Activated CD8-positive, alpha-beta memory T cell treated with anti-CD3 and anti-CD28 coated beads, Interleukin-2, amount 50 U/mL, for 1 hour (primary cell): ENCODE data around the gene CABYR.
"Not testable (repeated sequence)": the region's sequence is repeated elsewhere in the genome, so short reads cannot be mapped to it uniquely, and the experiment has no call there.

ENCODE experiments used
- DNase-seq: peaks from one replicate; pipeline ENCODE4 v3.0.0-alpha.2; 2020; ENCODE audit errors: extremely low read depth

Gene CABYR

GRCh38 chr18:24128700-24129099 lies 10.2 kb upstream of the CABYR start:
- no peak for DNase-seq

- DNase-seq: no peak
These were observed 8.4 kb upstream of the CABYR start for GRCh38 chr18:24130494-24130893.

GRCh38 chr18:24136967-24137373 lies 1.9 kb upstream of the CABYR start:
- no peak for DNase-seq

- DNase-seq: no peak
These were observed 463 bp upstream of the CABYR start for GRCh38 chr18:24138409-24138788.

GRCh38 chr18:24140697-24141096 lies 1.8 kb downstream of the CABYR start:
- DNase-seq: no peak

GRCh38 chr18:24142376-24142775 lies 3.5 kb downstream of the CABYR start:
- DNase-seq: no peak

GRCh38 chr18:24149591-24149990 lies 10.7 kb downstream of the CABYR start:
- DNase-seq: not testable (repeated sequence)

GRCh38 chr18:24153397-24153796 lies 14.5 kb downstream of the CABYR start:
- DNase-seq: no peak

GRCh38 chr18:24157855-24158254 lies 19.0 kb downstream of the CABYR start:
- DNase-seq: no peak

- DNase-seq: no peak
These were observed 21.2 kb downstream of the CABYR start for GRCh38 chr18:24160086-24160485.

- DNase-seq: no peak
These were observed 22.4 kb downstream of the CABYR start for GRCh38 chr18:24161304-24161703.

GRCh38 chr18:24168496-24168895 lies 29.6 kb downstream of the CABYR start:
- DNase-seq: no peak

- no peak for DNase-seq
These were observed 31.5 kb downstream of the CABYR start for GRCh38 chr18:24170360-24170759.

- DNase-seq: no peak
These were observed 35.1 kb downstream of the CABYR start for GRCh38 chr18:24173997-24174396.

- DNase-seq: no peak
These were observed 38.0 kb downstream of the CABYR start for GRCh38 chr18:24176727-24177416.

- no peak for DNase-seq
These were observed 38.8 kb downstream of the CABYR start for GRCh38 chr18:24177499-24178133.

GRCh38 chr18:24180048-24180447 lies 41.2 kb downstream of the CABYR start:
- no peak for DNase-seq

GRCh38 chr18:24181806-24182205 lies 42.9 kb downstream of the CABYR start:
- no peak for DNase-seq

- DNase-seq: no peak
These were observed 46.9 kb downstream of the CABYR start for GRCh38 chr18:24185805-24186204.

- DNase-seq: no peak
These were observed 48.2 kb downstream of the CABYR start for GRCh38 chr18:24187049-24187448.

- no peak for DNase-seq
These were observed 48.8 kb downstream of the CABYR start for GRCh38 chr18:24187689-24188088.

GRCh38 chr18:24188120-24188519 lies 49.3 kb downstream of the CABYR start:
- no peak for DNase-seq

- DNase-seq: no peak
These were observed 50.2 kb downstream of the CABYR start for GRCh38 chr18:24189007-24189528.
